ENCODE measurements around the gene KRTAP10-12.

GRCh38 chr21:44692798-44693512, 4.0 kb upstream of the KRTAP10-12 start:
- TF ChIP-seq, protein P1, sequence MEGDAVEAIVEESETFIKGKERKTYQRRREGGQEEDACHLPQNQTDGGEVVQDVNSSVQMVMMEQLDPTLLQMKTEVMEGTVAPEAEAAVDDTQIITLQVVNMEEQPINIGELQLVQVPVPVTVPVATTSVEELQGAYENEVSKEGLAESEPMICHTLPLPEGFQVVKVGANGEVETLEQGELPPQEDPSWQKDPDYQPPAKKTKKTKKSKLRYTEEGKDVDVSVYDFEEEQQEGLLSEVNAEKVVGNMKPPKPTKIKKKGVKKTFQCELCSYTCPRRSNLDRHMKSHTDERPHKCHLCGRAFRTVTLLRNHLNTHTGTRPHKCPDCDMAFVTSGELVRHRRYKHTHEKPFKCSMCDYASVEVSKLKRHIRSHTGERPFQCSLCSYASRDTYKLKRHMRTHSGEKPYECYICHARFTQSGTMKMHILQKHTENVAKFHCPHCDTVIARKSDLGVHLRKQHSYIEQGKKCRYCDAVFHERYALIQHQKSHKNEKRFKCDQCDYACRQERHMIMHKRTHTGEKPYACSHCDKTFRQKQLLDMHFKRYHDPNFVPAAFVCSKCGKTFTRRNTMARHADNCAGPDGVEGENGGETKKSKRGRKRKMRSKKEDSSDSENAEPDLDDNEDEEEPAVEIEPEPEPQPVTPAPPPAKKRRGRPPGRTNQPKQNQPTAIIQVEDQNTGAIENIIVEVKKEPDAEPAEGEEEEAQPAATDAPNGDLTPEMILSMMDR (IDR thresholded peaks at IDR 0.05; ENCODE audit: poor library complexity, severe bottlenecking), result no peak
- no peak for TF ChIP-seq SMC3 (conservative IDR thresholded peaks at IDR 0.05; ENCODE audit: poor library complexity)

Data from neural cell (in vitro differentiated cells).